Smooth muscle cell (in vitro differentiated cells): Measurements from ENCODE around the gene STXBP6. TPM values are rescaled to one million over a fixed set of nuclear protein-coding genes. Genes with fewer than 3 reads are reported as not detected.

Experiments used
- DNase-seq: peaks from one replicate; lab custom pipeline; 2025; ENCODE audit not compliant: unreplicated experiment; lab: John Stamatoyannopoulos, UW
- H2AFZ ChIP-seq: fragments of 200-600 bp; sonication (generic); 2 replicates; pipeline ENCODE4 v1.6.0; 2016; ENCODE audit warnings: antibody characterized with exemption, low read depth, mild to moderate bottlenecking
- H3F3A ChIP-seq: fragments of 200-600 bp; sonication (generic); 2 replicates; pipeline ENCODE4 v1.6.0; 2017; ENCODE audit warnings: antibody characterized with exemption, low read depth
- H3K27ac ChIP-seq: fragments of 200-600 bp; sonication (generic); 2 replicates; pipeline ENCODE4 v1.5.1; 2016; ENCODE audit warnings: low read depth, mild to moderate bottlenecking
- H3K27me3 ChIP-seq: fragments of 200-600 bp; sonication (generic); 2 replicates; pipeline ENCODE4 v1.6.1; 2016; ENCODE audit warnings: low read depth, mild to moderate bottlenecking
- H3K36me3 ChIP-seq: fragments of 200-600 bp; sonication (generic); 2 replicates; pipeline ENCODE4 v1.5.1; 2016; ENCODE audit warnings: low read depth
- H3K4me1 ChIP-seq: fragments of 200-600 bp; sonication (generic); 2 replicates; pipeline ENCODE4 v1.5.1; 2016; ENCODE audit warnings: low read depth
- H3K4me2 ChIP-seq: fragments of 200-600 bp; sonication (generic); 2 replicates; pipeline ENCODE4 v1.6.0; 2016; ENCODE audit warnings: mild to moderate bottlenecking
- H3K4me3 ChIP-seq: fragments of 200-600 bp; sonication (generic); 2 replicates; pipeline ENCODE4 v1.5.1; 2016; ENCODE audit warnings: mild to moderate bottlenecking
- H3K79me2 ChIP-seq: fragments of 200-600 bp; sonication (generic); 2 replicates; pipeline ENCODE4 v1.6.0; 2016; ENCODE audit warnings: low read depth, mild to moderate bottlenecking
- H3K9ac ChIP-seq: fragments of 200-600 bp; sonication (generic); 2 replicates; pipeline ENCODE4 v1.6.0; 2016; ENCODE audit warnings: low read depth
- H3K9me3 ChIP-seq: fragments of 200-600 bp; sonication (generic); replicated peaks from 2 replicates; pipeline ENCODE4 v1.5.1; 2016; ENCODE audit warnings: low read depth
- H4K20me1 ChIP-seq: fragments of 200-600 bp; sonication (generic); 2 replicates; pipeline ENCODE4 v1.6.0; 2016; ENCODE audit warnings: low read depth
- WGBS: methylation state at CpG from one replicate; pipeline ENCODE4 v1.1.7; 2016; ENCODE audit warnings: low lambda C conversion rate; 5-methylcytosine and 5-hydroxymethylcytosine counted together
- polyA plus RNA-seq: library from polyadenylated mRNA; unstranded; fragments of >200 nt; fragmentation: Nextera tagmentation; extraction: Ambion mirVana; gene quantifications from 2 replicates; pipeline ENCODE4 v1.2.1, GENCODE V29; 2016
- total RNA-seq: library from RNA; depleted of rRNA; stranded (reverse); fragments of >200 nt; gene quantifications from 2 replicates; pipeline ENCODE4 v1.2.3, GENCODE V29; 2014
- TF ChIP-seq, protein P1 (sequence below): fragments of 200-600 bp; sonication (generic); IDR thresholded peaks from 2 replicates; pipeline ENCODE4 v1.5.1; 2017; ENCODE audit warnings: borderline replicate concordance, mild to moderate bottlenecking, antibody characterized with exemption; ENCODE audit not compliant: insufficient read depth, poor library complexity, severe bottlenecking

STXBP6 gene
- total and polyA plus RNA-seq, 2 experiments from 2014 or later, result 144 to 170 TPM

DNA sequence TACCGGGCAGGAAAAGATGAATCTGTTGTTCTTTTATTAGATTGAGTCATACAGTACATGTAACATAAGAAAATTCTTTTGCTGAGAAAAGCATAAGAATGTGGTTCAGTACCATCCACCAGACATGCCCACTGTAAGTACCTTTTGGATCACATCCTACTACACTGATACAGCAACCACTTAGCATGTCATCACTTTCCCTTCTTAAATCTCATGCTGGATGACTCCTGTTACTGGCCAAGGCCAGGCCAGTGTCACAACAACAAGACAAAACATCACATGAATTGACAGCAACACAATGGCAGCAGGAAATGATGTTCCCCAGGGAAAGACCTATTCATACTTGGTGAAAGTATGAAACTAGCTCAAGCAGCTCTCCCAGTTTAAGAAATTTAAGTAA lies 46.4 kb downstream of the STXBP6 start:
- H2AFZ ChIP-seq, result no peak overlapping the region
- DNase-seq, result no peak
- no peaks in the 10 kb centered on the region for H3K27me3 ChIP-seq
- H3K36me3 ChIP-seq, result no peaks in the 10 kb centered on the region
- H3K79me2 ChIP-seq, result peaks cover 85% of the 10 kb centered on the region
- peaks cover 62% of the 10 kb centered on the region for H3K4me1 ChIP-seq
- no peaks in the 10 kb centered on the region for H4K20me1 ChIP-seq
- H3K9ac ChIP-seq, result peak overlapping the region; percentile 38
- TF ChIP-seq, protein P1, sequence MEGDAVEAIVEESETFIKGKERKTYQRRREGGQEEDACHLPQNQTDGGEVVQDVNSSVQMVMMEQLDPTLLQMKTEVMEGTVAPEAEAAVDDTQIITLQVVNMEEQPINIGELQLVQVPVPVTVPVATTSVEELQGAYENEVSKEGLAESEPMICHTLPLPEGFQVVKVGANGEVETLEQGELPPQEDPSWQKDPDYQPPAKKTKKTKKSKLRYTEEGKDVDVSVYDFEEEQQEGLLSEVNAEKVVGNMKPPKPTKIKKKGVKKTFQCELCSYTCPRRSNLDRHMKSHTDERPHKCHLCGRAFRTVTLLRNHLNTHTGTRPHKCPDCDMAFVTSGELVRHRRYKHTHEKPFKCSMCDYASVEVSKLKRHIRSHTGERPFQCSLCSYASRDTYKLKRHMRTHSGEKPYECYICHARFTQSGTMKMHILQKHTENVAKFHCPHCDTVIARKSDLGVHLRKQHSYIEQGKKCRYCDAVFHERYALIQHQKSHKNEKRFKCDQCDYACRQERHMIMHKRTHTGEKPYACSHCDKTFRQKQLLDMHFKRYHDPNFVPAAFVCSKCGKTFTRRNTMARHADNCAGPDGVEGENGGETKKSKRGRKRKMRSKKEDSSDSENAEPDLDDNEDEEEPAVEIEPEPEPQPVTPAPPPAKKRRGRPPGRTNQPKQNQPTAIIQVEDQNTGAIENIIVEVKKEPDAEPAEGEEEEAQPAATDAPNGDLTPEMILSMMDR, result no peak
- H3K4me3 ChIP-seq, result no peak overlapping the region
- H3K4me2 ChIP-seq, result peak overlapping the region; percentile 35
- WGBS, result 29% methylated on average over 1 of the region's 1 CpG
- H3F3A ChIP-seq, result peaks cover 53% of the 10 kb centered on the region
- H3K27ac ChIP-seq, result peak overlapping the region; percentile 89
- H3K9me3 ChIP-seq, result no peaks in the 10 kb centered on the region

DNA sequence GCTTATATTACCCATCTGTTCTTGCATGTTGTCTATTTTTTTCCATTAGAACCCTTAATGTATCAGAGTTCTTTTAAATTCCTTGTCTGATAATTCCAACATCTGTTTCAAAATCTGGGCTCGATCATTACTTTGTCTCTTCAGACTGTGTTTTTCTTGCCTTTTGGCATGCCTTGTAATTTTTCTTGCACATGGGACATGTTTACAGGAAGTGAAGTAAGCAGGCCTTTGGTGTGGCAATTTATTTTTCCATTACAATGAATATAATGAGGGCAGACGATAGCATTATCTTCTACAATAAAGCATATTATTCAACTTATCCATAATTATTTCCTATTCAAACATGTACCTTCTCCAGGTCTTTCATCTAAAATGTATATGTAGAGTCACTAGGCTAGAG lies 48.3 kb downstream of the STXBP6 start:
- H3K27ac ChIP-seq, result peak overlapping the region; percentile 89
- 31% methylated on average over 2 of the region's 2 CpGs for WGBS
- peaks cover 92% of the 10 kb centered on the region for H3K79me2 ChIP-seq

DNA sequence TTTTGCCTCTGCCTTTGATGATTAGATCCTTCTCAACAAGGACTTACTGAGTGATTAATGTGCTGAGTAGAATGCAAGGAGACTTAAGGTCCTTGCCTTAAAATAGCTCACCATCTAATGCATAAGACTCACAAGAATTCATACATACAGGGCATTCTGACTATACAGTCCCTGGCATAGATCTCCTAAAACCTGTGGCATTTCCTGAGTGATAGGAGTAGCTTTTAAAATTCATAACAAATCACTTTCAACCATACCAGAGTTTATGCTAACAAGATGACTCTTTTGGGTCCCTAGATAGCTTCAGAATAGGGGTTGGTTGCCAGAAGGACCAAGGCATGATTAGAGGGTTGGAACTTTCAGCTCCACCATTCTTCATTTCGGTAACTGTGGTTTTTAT lies 48.8 kb downstream of the STXBP6 start:
- Histone ChIP-seq H3K9me3 (no peaks in the 10 kb centered on the region), H3K4me1 (peaks cover 53% of the 10 kb centered on the region), H4K20me1 (no peaks in the 10 kb centered on the region), H2AFZ (no peak overlapping the region), H3F3A (peaks cover 37% of the 10 kb centered on the region), H3K27ac (peak overlapping the region; percentile 89), H3K79me2 (peaks cover 92% of the 10 kb centered on the region), H3K9ac (peak overlapping the region; percentile 37), H3K4me2 (peak overlapping the region; percentile 79), H3K4me3 (peak overlapping the region; percentile 9), H3K36me3 (no peaks in the 10 kb centered on the region), H3K27me3 (no peaks in the 10 kb centered on the region)
- TF ChIP-seq, protein P1, result no peak
- no peak for DNase-seq
- WGBS, result 21% methylated on average over 1 of the region's 1 CpG

More for the DNA sequence above, 48.3 kb downstream of the STXBP6 start:
- Histone ChIP-seq H3K4me1 (peaks cover 57% of the 10 kb centered on the region), H3K27me3 (no peaks in the 10 kb centered on the region), H2AFZ (no peak overlapping the region), H4K20me1 (no peaks in the 10 kb centered on the region), H3K4me2 (peak overlapping the region; percentile 79), H3F3A (peaks cover 40% of the 10 kb centered on the region), H3K4me3 (peak overlapping the region; percentile 9), H3K36me3 (no peaks in the 10 kb centered on the region), H3K9ac (peak overlapping the region; percentile 37), H3K9me3 (no peaks in the 10 kb centered on the region)
- TF ChIP-seq, protein P1, result no peak
- no peak for DNase-seq

DNA sequence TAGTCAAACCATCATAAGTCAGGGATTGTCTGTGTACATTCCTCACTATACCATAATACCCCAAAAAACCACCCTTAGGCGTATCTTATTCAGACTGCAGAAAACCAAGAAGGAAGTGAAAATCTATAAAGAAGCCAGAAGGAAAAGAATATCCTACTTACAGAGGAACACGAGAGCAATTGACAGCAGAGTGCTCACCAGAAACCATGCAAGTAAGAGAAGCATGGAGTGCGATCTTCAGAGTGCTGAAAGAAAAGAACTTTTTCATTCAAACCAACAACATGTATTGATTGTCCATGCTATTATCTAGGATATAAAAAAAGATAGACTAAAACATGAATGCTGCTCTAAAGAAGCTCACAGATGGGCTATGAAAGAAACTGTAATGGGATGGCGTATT lies 50.8 kb downstream of the STXBP6 start:
- H3K27me3 ChIP-seq, result no peaks in the 10 kb centered on the region
- H3F3A ChIP-seq, result peaks cover 24% of the 10 kb centered on the region
- no peak for DNase-seq
- H3K36me3 ChIP-seq, result no peaks in the 10 kb centered on the region
- WGBS, result 84% methylated on average over 4 of the region's 4 CpGs
- no peaks in the 10 kb centered on the region for H3K9me3 ChIP-seq
- peaks cover 34% of the 10 kb centered on the region for H3K4me1 ChIP-seq
- peaks cover under 1% of the 10 kb centered on the region for H4K20me1 ChIP-seq
- H3K79me2 ChIP-seq, result peaks cover 92% of the 10 kb centered on the region
- H3K4me3 ChIP-seq, result no peak overlapping the region
- no peak overlapping the region for H3K9ac ChIP-seq
- no peak overlapping the region for H2AFZ ChIP-seq
- no peak overlapping the region for H3K4me2 ChIP-seq
- H3K27ac ChIP-seq, result peak overlapping the region; percentile 89
- TF ChIP-seq, protein P1, result no peak
